K562 (cell line): Measurements from ENCODE around the gene ACTBL2. TPM values are rescaled to one million over a fixed set of nuclear protein-coding genes. Genes with fewer than 3 reads are reported as not detected.
A peak's percentile ranks its signal among the peaks of the same experiment; 100 is the strongest.

Experiments
- CEBPG ChIP-seq, 3 experiments: fragments of 200-800 bp in 1 of 3; sonication (Bioruptor generic) in 1 of 3; sonication (generic) in 1 of 3; formaldehyde crosslinking in 1 of 3; IDR thresholded peaks in 2 of 3; conservative IDR thresholded peaks in 1 of 3; 2 replicates each; pipeline versions ENCODE4 v1.6.1 to v1.8.0; 2016 to 2022; ENCODE audit warnings: missing compliant biosample characterization in 2 of 3, missing genetic modification characterization in 2 of 3, mild to moderate bottlenecking in 1 of 3, missing genetic modification reagents in 1 of 3
- CREB3 ChIP-seq: fragments of 450-650 bp; conservative IDR thresholded peaks from 2 replicates; pipeline ENCODE4 v1.6.1; 2016; ENCODE audit warnings: missing genetic modification characterization, low read depth, mild to moderate bottlenecking, missing compliant biosample characterization, moderate library complexity
- ELF4 ChIP-seq: fragments of 450-650 bp; formaldehyde crosslinking; IDR thresholded peaks from 2 replicates; pipeline ENCODE4 v1.4.0; 2022; ENCODE audit warnings: missing genetic modification characterization
- EZH2 ChIP-seq: IDR thresholded peaks from 2 replicates; pipeline ENCODE4 v1.6.1; 2012; ENCODE audit warnings: low read depth, mild to moderate bottlenecking, inconsistent platforms, low read length, borderline replicate concordance
- GATA2 ChIP-seq: sonication (generic); formaldehyde crosslinking; IDR thresholded peaks from 2 replicates; pipeline ENCODE4 v1.4.0; 2020; ENCODE audit warnings: mild to moderate bottlenecking, missing genetic modification reagents
- GMEB1 ChIP-seq: fragments of 250-450 bp; sonication (Bioruptor Pico); IDR thresholded peaks from 2 replicates; pipeline ENCODE4 v1.4.0; 2020; ENCODE audit warnings: mild to moderate bottlenecking
- MAX ChIP-seq: sonication (generic); formaldehyde crosslinking; IDR thresholded peaks from 2 replicates; pipeline ENCODE4 v1.9.0; 2022; ENCODE audit warnings: mild to moderate bottlenecking, missing genetic modification reagents
- MTA3 ChIP-seq: fragments of 450-650 bp; formaldehyde crosslinking; IDR thresholded peaks from 2 replicates; pipeline ENCODE4 v1.6.1; 2017; ENCODE audit warnings: mild to moderate bottlenecking, borderline replicate concordance
- MTF1 ChIP-seq: fragments of 250-450 bp; sonication (Bioruptor Pico); IDR thresholded peaks from 2 replicates; pipeline ENCODE4 v1.9.0; 2021; ENCODE audit warnings: moderate library complexity, mild to moderate bottlenecking, inconsistent platforms, borderline replicate concordance
- PML ChIP-seq: IDR thresholded peaks from 2 replicates; pipeline ENCODE4 v1.6.1; 2012; ENCODE audit warnings: low read length, inconsistent platforms
- POU5F1 ChIP-seq: fragments of 150-350 bp; IDR thresholded peaks from 2 replicates; pipeline ENCODE4 v1.6.1; 2014; ENCODE audit warnings: borderline replicate concordance, low read length, low read depth, mild to moderate bottlenecking; ENCODE audit not compliant: partially characterized antibody
- RBM25 ChIP-seq: fragments of 200-400 bp; formaldehyde crosslinking; IDR thresholded peaks from 2 replicates; pipeline ENCODE4 v1.6.1; 2018; ENCODE audit warnings: low read length, low read depth, moderate library complexity; ENCODE audit not compliant: severe bottlenecking
- RUNX1 ChIP-seq: sonication (generic); IDR thresholded peaks from 2 replicates; pipeline ENCODE4 v1.6.1; 2016; ENCODE audit warnings: antibody characterized with exemption, low read depth
- SMAD3 ChIP-seq: fragments of 450-650 bp; formaldehyde crosslinking; conservative IDR thresholded peaks from 2 replicates; pipeline ENCODE4 v1.4.0; 2020; ENCODE audit warnings: mild to moderate bottlenecking
- SNRNP70 ChIP-seq: fragments of 200-400 bp; formaldehyde crosslinking; optimal IDR thresholded peaks from 2 replicates; pipeline ENCODE3; 2017; ENCODE audit warnings: low read depth, low read length
- TEAD2 ChIP-seq: fragments of 450-650 bp; IDR thresholded peaks from 2 replicates; pipeline ENCODE4 v1.6.1; 2016; ENCODE audit warnings: missing genetic modification characterization, control low read depth, missing compliant biosample characterization
- ZBTB34 ChIP-seq: fragments of 250-450 bp; sonication (Bioruptor Pico); IDR thresholded peaks from 2 replicates; pipeline ENCODE4 v1.8.0; 2021; ENCODE audit warnings: mild to moderate bottlenecking, moderate library complexity
- ZKSCAN8 ChIP-seq: fragments of 200-800 bp; sonication (Bioruptor generic); IDR thresholded peaks from 2 replicates; pipeline ENCODE4 v1.6.1; 2016; ENCODE audit warnings: missing genetic modification characterization, missing compliant biosample characterization
- ZNF212 ChIP-seq: fragments of 450-650 bp; formaldehyde crosslinking; IDR thresholded peaks from 2 replicates; pipeline ENCODE4 v1.4.0; 2020; ENCODE audit warnings: mild to moderate bottlenecking
- ZNF785 ChIP-seq: fragments of 250-450 bp; sonication (Bioruptor Pico); IDR thresholded peaks from 2 replicates; pipeline ENCODE4 v1.4.0; 2020; ENCODE audit warnings: mild to moderate bottlenecking
- polyA plus RNA-seq, 8 experiments: library from polyadenylated mRNA; depleted of rRNA in 4 of 8; stranded (reverse) in 5 of 8; unstranded in 3 of 8; fragments of >200 nt; fragmentation: Nextera tagmentation in 2 of 8; fragmentation: Illumina TruSeq in 1 of 8; extraction: Ambion mirVana in 2 of 8; extraction: Trizol in 1 of 8; gene quantifications; 2 replicates each; pipeline versions ENCODE4 v1.2.1 to v1.2.3, GENCODE V29; 2011 to 2014; ENCODE audit warnings: inconsistent platforms in 1 of 8, missing spikeins in 1 of 8
- total RNA-seq, 7 experiments: library from RNA; depleted of rRNA in 6 of 7; stranded (reverse); fragments of >200 nt in 6 of 7; fragmentation: Illumina TruSeq in 2 of 7; extraction: Trizol in 2 of 7; gene quantifications; 2 replicates each; pipeline versions ENCODE4 v1.2.1 to v1.2.3, GENCODE V29; 2011 to 2021; ENCODE audit warnings: low replicate concordance in 1 of 7

Gene ACTBL2
- total and polyA plus RNA-seq, 9 of the 15 experiments (the other 6 are each of a cell fraction or from before 2014, with no cell fraction given): not detected

- no peak for TF ChIP-seq GMEB1 (CRISPR knock-in tag)
- TF ChIP-seq CEBPG (CRISPR knock-in tag; IDR thresholded peaks at IDR 0.05): no peak
- TF ChIP-seq CEBPG (tag; conservative IDR thresholded peaks at IDR 0.05 in 1 of 2, IDR thresholded peaks at IDR 0.05 in 1 of 2): no peak
- TF ChIP-seq SNRNP70: no peak
- no peak for TF ChIP-seq PML
- no peak for TF ChIP-seq EZH2
- no peak for TF ChIP-seq RBM25
- TF ChIP-seq ELF4: no peak
- no peak for TF ChIP-seq CREB3 (tag)
- no peak for TF ChIP-seq MTA3
- no peak for TF ChIP-seq GATA2
- TF ChIP-seq POU5F1: no peak
- no peak for TF ChIP-seq MTF1 (CRISPR knock-in tag)
- no peak for TF ChIP-seq ZNF785 (CRISPR knock-in tag)
- TF ChIP-seq SMAD3 (CRISPR knock-in tag): no peak
- TF ChIP-seq RUNX1: no peak
- no peak for TF ChIP-seq TEAD2
- no peak for TF ChIP-seq ZBTB34
- no peak for TF ChIP-seq ZKSCAN8 (CRISPR knock-in tag)
- TF ChIP-seq ZNF212 (CRISPR knock-in tag): no peak
- TF ChIP-seq MAX (CRISPR knock-in tag): peak; percentile 73
Observed at GRCh38 chr5:57499262-57500050, 16.8 kb upstream of the ACTBL2 start (continued).
